HG03175 (cell line): ENCODE data around the gene LARP4B.

ENCODE experiments used
- ATAC-seq: cut with Tn5 transposase; IDR thresholded peaks from one replicate; pipeline ENCODE4 v1.9.1; 2021; ENCODE audit warnings: mild to moderate bottlenecking, moderate library complexity; ENCODE audit not compliant: unreplicated experiment

LARP4B gene

GRCh38 chr10:931326-932318, at the start of gene LARP4B:
Gene LARP4B (minus strand): TSS chr10:931705. CDS start chr10:885721, 45,984 bp downstream.
- ATAC-seq = peak; percentile 94

DNA sequence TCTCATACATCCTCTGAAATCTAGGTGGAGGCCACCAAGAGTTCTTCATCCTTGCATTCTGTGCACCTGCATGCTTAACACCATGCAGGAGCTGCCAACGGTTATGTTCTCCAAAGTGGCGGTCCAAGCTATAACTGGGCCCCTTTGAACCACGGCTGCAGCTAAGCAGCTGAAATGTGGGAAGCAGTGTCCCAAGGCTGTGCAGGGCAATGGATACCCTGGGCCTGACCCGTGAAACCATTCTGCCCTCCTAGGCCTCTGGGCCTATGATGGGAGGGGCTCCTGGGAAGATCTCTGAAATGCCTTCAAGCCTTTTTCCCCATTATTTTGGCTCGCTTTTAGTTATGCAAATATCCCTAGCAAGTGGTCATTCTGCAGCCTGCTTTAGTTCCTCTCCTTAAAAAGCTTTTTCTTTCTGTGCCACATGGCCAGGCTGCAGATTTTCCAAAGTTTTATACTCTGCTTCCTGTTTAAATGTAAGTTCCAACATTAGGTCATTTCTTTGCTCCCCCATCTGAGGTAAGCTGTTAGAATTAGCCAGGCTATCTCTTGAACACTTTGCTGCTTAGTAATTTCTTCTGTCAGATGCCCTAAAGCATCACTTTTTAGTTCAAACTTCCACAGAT, 49.1 kb upstream of the LARP4B start:
- ATAC-seq = no peak

- ATAC-seq = no peak
Measured at GRCh38 chr10:978826-979421, 47.4 kb upstream of the LARP4B start.

DNA sequence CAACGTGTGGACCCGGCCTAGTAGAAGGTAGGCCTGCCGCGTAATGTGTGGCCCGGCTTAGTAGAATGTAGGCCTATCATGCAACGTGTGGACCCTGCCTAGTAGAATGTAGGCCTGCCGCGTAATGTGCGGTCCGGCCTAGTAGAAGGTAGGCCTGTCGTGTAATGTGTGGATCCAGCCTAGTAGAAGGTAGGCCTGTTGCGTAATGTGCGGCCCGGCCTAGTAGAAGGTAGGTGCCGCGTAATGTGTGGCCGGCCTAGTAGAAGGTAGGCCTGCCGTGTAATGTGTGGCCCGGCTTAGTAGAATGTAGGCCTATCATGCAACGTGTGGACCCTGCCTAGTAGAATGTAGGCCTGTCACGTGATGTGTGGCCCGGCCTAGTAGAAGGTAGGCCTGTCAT, 44.8 kb upstream of the LARP4B start:
- no peak for ATAC-seq

GRCh38 chr10:974785-975074, 43.2 kb upstream of the LARP4B start:
- no peak for ATAC-seq

DNA sequence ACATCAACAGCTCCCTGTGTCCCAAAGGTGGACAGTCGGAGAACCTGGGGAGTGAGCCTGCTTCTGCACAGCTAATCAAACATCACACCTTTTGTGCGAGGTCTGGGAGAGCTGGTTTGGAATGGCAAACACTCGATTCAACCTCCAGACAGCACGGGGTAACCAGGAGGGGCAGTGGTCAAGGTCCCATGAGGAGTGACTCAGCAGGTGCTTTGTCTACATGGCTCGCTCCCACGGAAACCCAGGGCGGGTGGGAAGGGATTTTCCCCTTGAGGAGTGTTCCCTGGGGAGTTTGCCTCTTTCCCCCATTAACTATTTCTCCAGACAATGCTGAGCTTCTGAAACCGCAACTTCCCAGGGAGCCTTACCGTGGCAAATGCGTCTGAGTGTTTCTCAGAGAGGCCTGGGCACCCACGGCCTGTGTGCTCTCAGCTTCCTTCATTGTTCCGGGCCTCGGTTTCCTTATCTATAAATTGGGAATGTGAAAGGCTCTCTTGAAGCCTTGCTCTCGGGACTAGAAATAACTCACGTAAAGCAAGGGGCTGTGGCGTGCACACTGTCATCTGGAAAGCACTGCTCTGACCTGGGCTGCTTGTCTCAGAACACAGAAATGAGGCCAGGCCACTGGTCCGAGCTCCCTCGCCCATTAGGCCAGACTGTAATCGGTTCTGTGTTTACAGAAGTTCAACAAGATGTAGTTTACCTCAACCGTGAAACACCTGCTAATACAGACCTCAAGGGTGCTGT, 42.7 kb upstream of the LARP4B start:
- ATAC-seq = no peak

GRCh38 chr10:972763-973162, 41.3 kb upstream of the LARP4B start:
- no peak for ATAC-seq

- ATAC-seq = no peak
Measured at GRCh38 chr10:971613-972012, 40.1 kb upstream of the LARP4B start.

GRCh38 chr10:971150-971542, 39.6 kb upstream of the LARP4B start:
- no peak for ATAC-seq

DNA sequence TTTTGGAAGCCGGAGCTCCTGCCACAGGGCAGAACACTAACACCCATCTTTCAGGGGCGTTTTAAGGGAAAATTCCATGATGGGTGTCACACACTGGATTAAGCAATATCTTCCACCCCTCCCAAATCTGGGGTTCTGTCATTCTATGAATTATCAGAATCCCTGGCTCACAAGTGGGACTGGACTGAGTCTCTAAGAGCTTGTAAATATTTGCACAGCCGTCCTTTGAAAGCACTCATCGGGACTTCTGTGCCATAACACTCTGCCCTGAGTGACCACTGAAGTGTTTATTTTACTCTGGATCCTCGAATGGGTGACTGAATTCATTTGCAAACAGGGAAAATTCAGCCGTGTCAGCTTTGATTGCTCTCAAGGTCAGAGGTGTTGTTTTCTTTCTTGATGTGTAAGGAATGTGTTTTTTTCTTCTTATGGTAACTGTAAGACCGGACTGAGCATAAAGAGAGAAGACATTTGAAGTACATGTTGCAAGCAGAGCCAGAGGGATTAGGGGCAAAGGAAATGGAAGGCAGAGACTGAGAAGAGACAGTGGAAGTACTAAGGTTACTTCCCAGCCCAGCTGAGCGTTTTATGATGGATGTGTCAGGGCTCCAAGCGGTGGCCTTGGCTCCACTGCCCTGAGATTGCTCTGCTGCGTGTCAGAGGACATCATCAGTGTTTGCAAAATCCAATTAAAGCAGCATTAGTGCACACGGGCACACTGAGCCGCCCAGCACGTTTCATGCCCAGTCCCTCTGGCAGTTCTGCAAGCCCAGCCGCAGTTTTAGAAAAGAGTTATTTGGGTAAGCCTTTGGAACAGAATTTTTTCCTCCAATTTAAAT, 39.0 kb upstream of the LARP4B start:
- ATAC-seq = no peak

GRCh38 chr10:969473-970150, 38.1 kb upstream of the LARP4B start:
- ATAC-seq = no peak

GRCh38 chr10:968546-969199, 37.2 kb upstream of the LARP4B start:
- ATAC-seq = no peak

GRCh38 chr10:966466-967235, 35.1 kb upstream of the LARP4B start:
- ATAC-seq = no peak

- ATAC-seq = no peak
Measured at GRCh38 chr10:964988-965417, 33.5 kb upstream of the LARP4B start.

- ATAC-seq = no peak
Measured at GRCh38 chr10:964321-964987, 32.9 kb upstream of the LARP4B start.

DNA sequence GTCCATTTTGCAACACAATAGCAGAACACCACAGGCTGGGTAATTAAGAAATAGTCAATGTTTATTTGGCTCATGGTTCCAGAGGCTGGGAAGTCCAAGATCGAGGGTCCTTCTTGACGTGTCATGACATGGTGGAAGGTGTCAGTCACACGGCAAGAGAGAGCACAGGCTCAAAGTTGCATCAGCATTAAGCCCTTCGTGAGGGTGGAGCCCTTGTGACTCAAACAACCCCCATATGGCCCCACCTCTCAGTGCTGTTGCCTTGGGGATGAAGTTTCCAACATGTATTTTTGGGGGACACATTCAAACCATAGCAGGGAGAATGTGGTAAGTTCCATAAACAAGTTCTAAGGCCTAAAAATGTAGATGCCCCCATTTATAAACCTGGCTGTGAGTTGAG, 32.1 kb upstream of the LARP4B start:
- no peak for ATAC-seq

GRCh38 chr10:963186-963585, 31.7 kb upstream of the LARP4B start:
- ATAC-seq = no peak

DNA sequence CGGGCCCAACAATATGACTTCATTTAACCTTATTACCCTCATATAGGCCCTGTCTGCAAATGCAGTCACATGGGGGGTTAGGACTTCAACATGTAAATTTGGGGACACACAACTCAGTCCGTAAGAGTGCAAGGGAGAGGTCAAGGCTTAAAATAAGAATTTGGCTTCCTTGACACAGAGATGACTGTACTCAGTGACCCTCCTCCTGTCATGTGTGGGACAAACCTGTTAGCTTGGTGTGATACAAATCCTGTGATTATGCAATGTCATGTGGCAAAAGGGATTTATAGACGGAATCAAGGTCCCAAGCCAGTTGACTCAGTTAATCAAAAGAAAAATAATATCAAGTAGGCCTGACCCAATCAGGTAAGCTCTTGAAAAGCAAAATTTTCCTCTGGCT, 30.8 kb upstream of the LARP4B start:
- ATAC-seq = no peak
